IPS DF 6.9 (cell line): Measurements from ENCODE around the gene HPCAL1.

ENCODE experiments used
- DNase-seq: peaks from one replicate; pipeline ENCODE4 v3.0.0-alpha.2; 2013; ENCODE audit warnings: low read depth, low spot score
- H3K27ac ChIP-seq: one replicate; pipeline ENCODE4 v1.5.1; 2013; ENCODE audit warnings: low read length, control low read depth
- H3K27me3 ChIP-seq: 2 replicates; pipeline ENCODE4 v1.6.1; 2013; ENCODE audit warnings: mild to moderate bottlenecking, low read length; ENCODE audit not compliant: control insufficient read depth, insufficient read depth
- H3K36me3 ChIP-seq: 2 replicates; pipeline ENCODE4 v1.6.1; 2013; ENCODE audit warnings: low read length; ENCODE audit not compliant: control insufficient read depth, insufficient read depth
- H3K4me1 ChIP-seq: 2 replicates; pipeline ENCODE4 v1.6.1; 2013; ENCODE audit warnings: low read length; ENCODE audit not compliant: control insufficient read depth, insufficient read depth
- H3K4me3 ChIP-seq: 2 replicates; pipeline ENCODE4 v1.5.1; 2013; ENCODE audit warnings: mild to moderate bottlenecking, low read length
- H3K9me3 ChIP-seq: 2 replicates; pipeline ENCODE4 v1.6.1; 2013; ENCODE audit warnings: low read length, inconsistent platforms; ENCODE audit not compliant: control insufficient read depth, insufficient read depth
- WGBS: extraction: QIAGEN DNeasy Blood & Tissue Kit; methylation state at CpG from one replicate; pipeline ENCODE4 v1.1.7; 2013; ENCODE audit warnings: mixed read lengths, missing lambda C conversion rate; ENCODE audit not compliant: insufficient read length, insufficient coverage; 5-methylcytosine and 5-hydroxymethylcytosine counted together

Gene HPCAL1

DNA sequence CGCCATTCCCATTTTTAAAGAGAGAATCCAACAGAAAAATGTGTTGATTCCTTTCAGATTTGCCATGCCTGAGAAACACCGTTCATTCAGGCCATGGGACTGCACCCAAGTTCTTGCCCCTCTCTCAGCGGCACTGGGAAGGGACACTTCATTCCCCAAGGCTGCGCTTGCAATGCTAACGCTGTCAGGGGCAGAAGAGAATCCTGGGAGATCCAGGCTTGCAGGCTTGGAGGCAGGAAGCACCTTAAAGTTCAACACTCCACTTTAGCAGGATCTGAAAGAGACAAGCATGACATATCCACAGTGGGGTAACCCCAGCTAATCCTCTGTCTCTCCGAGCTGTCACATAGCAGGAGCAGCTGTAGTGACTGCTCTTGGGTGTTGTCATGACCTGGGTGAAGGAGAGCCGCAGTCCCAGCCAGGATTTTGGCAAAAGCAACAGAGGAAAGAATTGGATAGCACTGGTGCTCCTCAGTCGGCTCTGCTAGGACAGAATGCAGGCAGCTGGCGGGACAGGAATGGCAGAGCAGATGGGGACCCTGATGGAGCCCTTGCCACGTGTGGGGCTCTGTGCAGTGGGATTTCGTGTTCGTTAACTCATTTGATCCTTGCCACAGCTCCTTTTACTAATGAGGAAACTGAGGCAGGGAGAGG, 167.4 kb downstream of the HPCAL1 start:
- H3K4me3 ChIP-seq: no peak overlapping the region
- no peaks in the 10 kb centered on the region for H3K4me1 ChIP-seq
- no peaks in the 10 kb centered on the region for H3K9me3 ChIP-seq
- no peaks in the 10 kb centered on the region for H3K36me3 ChIP-seq
- H3K27ac ChIP-seq: no peak overlapping the region
- DNase-seq: no peak
- no peaks in the 10 kb centered on the region for H3K27me3 ChIP-seq
- WGBS: no CpG with 5 or more reads among the region's 12 CpGs

DNA sequence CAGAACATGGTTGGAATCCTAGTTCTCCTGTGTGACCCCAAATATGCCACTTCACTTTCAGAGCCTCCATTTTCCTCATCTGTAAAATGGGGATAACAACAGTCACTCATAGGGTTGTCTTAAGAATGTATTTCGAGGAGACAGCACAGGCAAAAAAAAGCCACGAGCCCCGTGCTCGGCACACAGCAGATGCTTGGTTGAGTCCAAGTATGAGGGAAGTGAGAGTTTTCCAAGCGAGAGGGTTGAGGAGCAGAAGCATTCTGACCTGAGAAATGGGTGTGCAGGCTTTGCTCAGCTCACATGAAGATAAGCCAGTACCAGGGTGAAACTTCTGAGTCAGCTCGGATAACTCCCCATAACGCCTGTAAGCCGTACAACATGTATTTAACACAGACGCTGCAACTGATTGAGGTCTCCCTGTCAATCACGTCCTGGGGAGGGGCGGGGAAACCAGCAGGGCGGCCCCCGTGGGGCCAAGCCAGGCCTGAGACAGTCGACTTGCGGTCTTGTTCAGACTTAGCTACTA, 168.4 kb downstream of the HPCAL1 start:
- H3K4me3 ChIP-seq: no peak overlapping the region
- H3K4me1 ChIP-seq: no peaks in the 10 kb centered on the region
- H3K27me3 ChIP-seq: no peaks in the 10 kb centered on the region
- DNase-seq: no peak
- no peaks in the 10 kb centered on the region for H3K9me3 ChIP-seq
- no CpG with 5 or more reads among the region's 15 CpGs for WGBS
- H3K36me3 ChIP-seq: no peaks in the 10 kb centered on the region
- no peak overlapping the region for H3K27ac ChIP-seq

DNA sequence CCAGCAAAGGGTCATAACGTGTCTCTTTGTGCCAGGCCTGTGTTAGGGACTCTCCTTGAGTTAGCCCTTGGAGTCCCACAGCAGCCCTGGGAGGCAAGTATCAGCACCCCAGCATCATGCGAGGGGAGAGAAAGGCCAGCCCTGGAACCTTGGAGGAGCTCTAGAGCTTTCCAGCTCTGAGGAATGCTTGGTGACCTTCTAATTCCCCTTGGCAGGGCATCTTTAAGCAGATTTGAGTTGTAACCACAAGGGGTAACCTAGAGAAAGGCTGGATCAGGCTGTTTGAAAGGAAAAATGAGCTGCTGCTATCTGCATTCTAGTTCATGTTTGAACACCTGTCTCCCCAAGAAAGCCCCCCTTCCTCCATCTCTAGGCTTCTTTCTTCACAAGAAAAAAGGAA, 169.3 kb downstream of the HPCAL1 start:
- no peaks in the 10 kb centered on the region for H3K27me3 ChIP-seq
- no peak overlapping the region for H3K4me3 ChIP-seq
- no peaks in the 10 kb centered on the region for H3K9me3 ChIP-seq
- H3K36me3 ChIP-seq: no peaks in the 10 kb centered on the region
- H3K27ac ChIP-seq: no peak overlapping the region
- no peak for DNase-seq
- no peaks in the 10 kb centered on the region for H3K4me1 ChIP-seq
- whole genome bisulfite sequencing: no CpG with 5 or more reads among the region's 2 CpGs

DNA sequence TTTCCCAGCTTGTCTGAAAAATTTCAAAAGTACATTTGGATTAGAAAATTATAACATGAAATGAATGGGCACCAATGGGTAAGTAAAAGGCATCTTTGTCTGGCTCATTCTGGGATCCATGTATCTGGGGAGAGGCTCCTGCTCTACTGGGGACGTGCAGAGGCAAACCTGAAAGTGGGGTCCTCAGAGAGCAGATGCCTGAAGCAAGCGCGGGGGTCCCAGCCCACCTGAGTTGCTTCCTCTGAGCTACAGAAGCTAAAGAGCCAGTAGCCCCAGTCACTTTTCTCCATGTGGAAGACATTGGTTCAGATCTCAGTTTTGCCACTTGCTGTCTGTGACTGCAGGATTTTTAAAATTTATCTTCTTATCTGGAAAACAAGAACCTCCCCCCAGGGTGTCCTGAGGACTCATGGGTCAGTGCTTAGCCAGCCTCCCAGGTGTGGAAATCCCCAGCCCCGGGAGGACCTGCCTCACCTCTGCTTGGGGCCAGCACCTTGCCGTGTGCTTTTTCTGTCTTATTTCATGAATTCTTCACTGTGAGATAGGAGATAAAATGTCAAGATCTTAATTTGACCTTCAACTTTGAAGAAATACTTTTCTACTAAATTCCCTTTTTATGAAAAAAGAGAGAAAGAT, 170.5 kb downstream of the HPCAL1 start:
- no CpG with 5 or more reads among the region's 5 CpGs for WGBS
- no peak for DNase-seq
- no peak overlapping the region for H3K27ac ChIP-seq
- no peaks in the 10 kb centered on the region for H3K36me3 ChIP-seq
- H3K9me3 ChIP-seq: no peaks in the 10 kb centered on the region
- no peak overlapping the region for H3K4me3 ChIP-seq
- peaks cover under 1% of the 10 kb centered on the region; the same call in 1 of the 2 replicates for H3K4me1 ChIP-seq
- no peaks in the 10 kb centered on the region for H3K27me3 ChIP-seq

DNA sequence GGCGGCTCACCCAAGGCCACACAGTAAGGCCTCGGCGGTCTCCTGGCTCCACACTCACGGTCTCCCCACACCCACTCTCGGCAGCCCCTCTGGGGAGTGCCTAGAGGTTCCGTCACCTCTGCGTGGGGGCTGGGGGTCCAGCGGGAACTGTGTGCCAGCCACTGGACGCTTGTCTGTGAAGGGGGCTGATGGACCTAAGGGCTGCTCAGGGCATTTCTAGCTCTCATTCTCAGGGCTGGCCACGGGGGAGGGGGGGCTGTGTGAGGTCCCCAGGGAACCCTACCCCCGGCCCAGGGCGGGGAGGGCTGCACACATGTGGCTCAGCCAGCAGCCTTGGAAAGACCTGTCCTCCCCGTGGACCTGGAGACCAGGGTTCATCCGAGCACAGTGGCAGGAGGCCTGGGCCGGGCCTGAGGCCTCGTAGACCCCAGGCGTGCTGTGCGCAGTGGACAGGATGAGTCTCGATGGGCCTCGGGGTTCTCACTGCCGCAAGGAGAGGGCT, 172.6 kb downstream of the HPCAL1 start:
- Histone ChIP-seq H3K4me1 (peaks cover 2% of the 10 kb centered on the region; the same call in 1 of the 2 replicates), H3K4me3 (no peak overlapping the region), H3K36me3 (no peaks in the 10 kb centered on the region), H3K27me3 (no peaks in the 10 kb centered on the region), H3K9me3 (no peaks in the 10 kb centered on the region), H3K27ac (no peak overlapping the region)
- no CpG with 5 or more reads among the region's 21 CpGs for WGBS
- DNase-seq: no peak

DNA sequence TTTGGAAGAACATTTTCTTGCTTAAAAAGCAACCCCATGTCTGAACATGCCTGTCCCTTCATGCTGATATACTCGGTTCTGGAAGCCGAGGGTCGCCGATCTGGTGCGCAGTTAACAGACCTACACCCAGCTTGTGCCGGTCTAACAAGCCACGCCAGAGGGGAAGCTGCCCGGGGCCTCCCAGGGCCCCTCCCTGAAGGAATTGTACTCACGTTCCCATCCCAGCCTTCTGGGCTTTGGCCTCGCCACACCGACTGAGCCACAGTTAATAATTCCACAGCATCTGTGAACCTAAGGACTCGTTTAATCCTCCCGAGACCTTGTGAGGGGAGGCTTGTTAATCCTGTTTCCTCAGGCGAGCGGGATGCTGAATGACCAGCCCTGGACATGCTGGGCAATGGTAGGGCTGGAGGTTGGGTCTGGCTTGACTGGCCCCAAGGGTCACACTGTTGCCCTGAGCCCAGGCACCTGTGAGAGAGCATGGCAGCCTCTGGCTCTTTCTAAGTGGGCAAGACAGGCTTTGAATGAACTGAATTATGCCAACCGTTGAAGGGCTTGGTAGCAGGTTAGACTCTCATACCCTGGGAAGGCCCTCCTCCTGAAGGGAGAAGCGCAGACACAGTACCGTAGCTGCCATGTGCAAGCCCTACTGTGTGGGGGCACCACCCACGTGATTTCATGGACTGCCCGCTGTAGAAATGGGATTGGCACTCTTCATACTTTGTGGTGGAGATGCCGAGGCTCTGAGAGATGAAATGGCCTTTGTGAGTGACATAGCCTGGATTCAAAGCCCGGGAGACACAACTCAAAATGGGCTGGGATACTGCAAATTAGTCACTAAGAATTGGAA, 173.3 kb downstream of the HPCAL1 start:
- no peak for DNase-seq
- H3K27ac ChIP-seq: no peak overlapping the region
- peaks cover 2% of the 10 kb centered on the region; the same call in 1 of the 2 replicates for H3K4me1 ChIP-seq
- H3K36me3 ChIP-seq: no peaks in the 10 kb centered on the region
- H3K27me3 ChIP-seq: no peaks in the 10 kb centered on the region
- no peak overlapping the region for H3K4me3 ChIP-seq
- WGBS: no CpG with 5 or more reads among the region's 22 CpGs
- H3K9me3 ChIP-seq: no peaks in the 10 kb centered on the region

DNA sequence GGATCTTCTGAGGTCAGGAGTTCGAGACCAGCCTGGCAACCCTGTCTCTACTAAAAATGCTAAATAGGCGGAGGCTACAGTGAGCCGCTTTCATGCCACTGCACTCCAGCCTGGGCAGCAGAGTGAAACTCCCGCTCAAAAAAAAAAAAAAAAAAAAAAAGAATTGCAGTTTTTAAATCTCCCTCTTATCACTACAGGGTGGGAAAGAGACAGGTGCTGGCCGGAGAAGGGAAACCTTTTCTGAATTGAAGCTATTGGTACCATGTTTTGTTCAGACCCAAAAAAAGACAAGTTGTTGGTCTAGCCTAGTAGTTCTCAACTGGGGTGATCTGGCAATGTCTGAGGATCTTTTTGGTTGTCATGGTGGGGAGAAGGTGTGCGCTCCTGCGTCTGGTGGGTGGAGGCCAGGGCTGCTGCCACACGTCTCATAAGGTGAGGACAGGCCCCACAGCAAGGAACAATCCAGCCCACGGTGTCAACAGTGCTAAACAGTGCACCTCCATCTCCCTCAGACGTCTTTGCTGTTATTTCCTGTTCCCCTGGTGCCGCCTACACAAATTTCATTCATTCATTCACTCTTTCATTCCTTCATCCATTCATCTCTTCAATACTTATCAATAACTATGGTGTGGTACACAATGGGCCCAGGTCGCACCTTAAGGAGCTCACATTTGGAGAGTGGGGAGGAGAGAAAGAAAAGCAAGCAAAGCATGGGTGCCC, 174.2 kb downstream of the HPCAL1 start:
- H3K36me3 ChIP-seq: no peaks in the 10 kb centered on the region
- 100% methylated on average over 1 of the region's 12 CpGs for WGBS
- no peaks in the 10 kb centered on the region for H3K9me3 ChIP-seq
- no peak overlapping the region for H3K27ac ChIP-seq
- no peak for DNase-seq
- no peaks in the 10 kb centered on the region for H3K27me3 ChIP-seq
- H3K4me1 ChIP-seq: peaks cover 2% of the 10 kb centered on the region; the same call in 1 of the 2 replicates
- H3K4me3 ChIP-seq: no peak overlapping the region
